Prostate gland (tissue), 2 donors: ENCODE results near the gene PAAF1.

Experiments
- CTCF ChIP-seq, 4 experiments: fragments of 200-600 bp in 2 of 4; fragments of 450-650 bp in 2 of 4; sonication (generic) in 2 of 4; IDR thresholded peaks; 1 replicate in 3 of 4; 2 replicates in 1 of 4; pipeline ENCODE4 v1.5.1; 2016 to 2019; ENCODE audit warnings: antibody characterized with exemption in 4 of 4, mild to moderate bottlenecking in 2 of 4, moderate library complexity in 2 of 4
- POLR2A ChIP-seq: fragments of 450-650 bp; IDR thresholded peaks from one replicate; pipeline ENCODE4 v1.6.1; 2016; ENCODE audit warnings: antibody characterized with exemption, mild to moderate bottlenecking
- POLR2AphosphoS5 ChIP-seq: sonication (generic); formaldehyde crosslinking; IDR thresholded peaks from one replicate; pipeline ENCODE4 v1.6.1; 2017; ENCODE audit warnings: antibody characterized with exemption

- no peak for TF ChIP-seq CTCF (IDR thresholded peaks at IDR 0.05)
- no peak for TF ChIP-seq POLR2AphosphoS5
- no peak for TF ChIP-seq POLR2A
These were observed 16.2 kb downstream of the PAAF1 start for GRCh38 chr11:73893041-73893440.
